Suppressor macrophage (primary cell): ENCODE data around the gene MMP11.

ENCODE experiments used
- DNase-seq, 4 experiments: peaks; one replicate each; pipeline ENCODE4 v3.0.0-alpha.2; 2020 to 2022
- total RNA-seq, 17 experiments: gene quantifications; one replicate each; lab custom pipeline; 2026; ENCODE audit warnings: mixed read lengths in 6 of 17, inconsistent platforms in 3 of 17; lab: John Stamatoyannopoulos, UW

The MMP11 gene
- 0 to 2.4 (median 0.05) reads per million in 17 experiments for total RNA-seq

GRCh38 chr22:23772649-23773473, at the start of gene MMP11:
MMP11 (plus strand) TSS chr22:23772849; CDS start chr22:23772871, 22 bp downstream.
- DNase-seq, result peak; percentile 31 to 73 (median 51)

GRCh38 chr22:23728108-23728507, 44.5 kb upstream of the MMP11 start:
- peak; percentile 44 to 77 (median 68) for DNase-seq

- no peak for DNase-seq
Observed at GRCh38 chr22:23737696-23738095, 35.0 kb upstream of the MMP11 start.

- DNase-seq, result no peak
Observed at GRCh38 chr22:23742505-23743264, 30.0 kb upstream of the MMP11 start.

- DNase-seq, result no peak
Observed at GRCh38 chr22:23743303-23743705, 29.3 kb upstream of the MMP11 start.

GRCh38 chr22:23744001-23744400, 28.6 kb upstream of the MMP11 start:
- DNase-seq, result no peak

GRCh38 chr22:23744485-23744884, 28.2 kb upstream of the MMP11 start:
- no peak for DNase-seq

- peak in 3 of 4 experiments; percentile 27 to 43 (median 30) for DNase-seq
Observed at GRCh38 chr22:23745791-23746190, 26.9 kb upstream of the MMP11 start.

GRCh38 chr22:23749841-23750301, 22.8 kb upstream of the MMP11 start:
- DNase-seq, result peak in 1 of 4 experiments; percentile 12

GRCh38 chr22:23750367-23750713, 22.3 kb upstream of the MMP11 start:
- no peak for DNase-seq

GRCh38 chr22:23750714-23751440, 21.8 kb upstream of the MMP11 start, which contains the start of gene ZNF70:
ZNF70 (minus strand) TSS chr22:23751112; CDS start chr22:23745140, 5,972 bp downstream.
- DNase-seq, result peak; percentile 73 to 93 (median 84)

GRCh38 chr22:23751441-23751996, 21.1 kb upstream of the MMP11 start:
- peak in 2 of 4 experiments; percentile 14 to 42 for DNase-seq

- no peak for DNase-seq
Observed at GRCh38 chr22:23752090-23752691, 20.5 kb upstream of the MMP11 start.

GRCh38 chr22:23752750-23753149, 19.9 kb upstream of the MMP11 start:
- DNase-seq, result no peak

- DNase-seq, result peak in 2 of 4 experiments; percentile 23 to 24
Observed at GRCh38 chr22:23753385-23753784, 19.3 kb upstream of the MMP11 start.

GRCh38 chr22:23754220-23754919, 18.3 kb upstream of the MMP11 start, which contains the start of gene VPREB3:
VPREB3 (minus strand) TSS chr22:23754425; CDS start chr22:23754363, 62 bp downstream.
- no peak for DNase-seq

GRCh38 chr22:23754980-23755636, 17.5 kb upstream of the MMP11 start:
- DNase-seq, result no peak

- DNase-seq, result no peak
Observed at GRCh38 chr22:23755711-23756110, 16.9 kb upstream of the MMP11 start.

GRCh38 chr22:23756891-23757290, 15.8 kb upstream of the MMP11 start:
- DNase-seq, result no peak

- no peak for DNase-seq
Observed at GRCh38 chr22:23759566-23759965, 13.1 kb upstream of the MMP11 start.

GRCh38 chr22:23760056-23760455, 12.6 kb upstream of the MMP11 start:
- DNase-seq, result no peak
